Stimulated activated CD4-positive, alpha-beta T cell treated with anti-CD3 and anti-CD28 coated beads, Interleukin-1b, Interleukin-23, amount 100 ng/mL, for 4 hours (primary cell): ENCODE data around the gene ZNF182.
"Not testable (repeated sequence)": the region's sequence is repeated elsewhere in the genome, so short reads cannot be mapped to it uniquely, and the experiment has no call there.

Source experiments
- DNase-seq, 2 donors: peaks; one replicate each; pipeline ENCODE4 v3.0.0-alpha.2; 2020; ENCODE audit warnings: low read depth in 2 of 2

ZNF182 gene

DNA sequence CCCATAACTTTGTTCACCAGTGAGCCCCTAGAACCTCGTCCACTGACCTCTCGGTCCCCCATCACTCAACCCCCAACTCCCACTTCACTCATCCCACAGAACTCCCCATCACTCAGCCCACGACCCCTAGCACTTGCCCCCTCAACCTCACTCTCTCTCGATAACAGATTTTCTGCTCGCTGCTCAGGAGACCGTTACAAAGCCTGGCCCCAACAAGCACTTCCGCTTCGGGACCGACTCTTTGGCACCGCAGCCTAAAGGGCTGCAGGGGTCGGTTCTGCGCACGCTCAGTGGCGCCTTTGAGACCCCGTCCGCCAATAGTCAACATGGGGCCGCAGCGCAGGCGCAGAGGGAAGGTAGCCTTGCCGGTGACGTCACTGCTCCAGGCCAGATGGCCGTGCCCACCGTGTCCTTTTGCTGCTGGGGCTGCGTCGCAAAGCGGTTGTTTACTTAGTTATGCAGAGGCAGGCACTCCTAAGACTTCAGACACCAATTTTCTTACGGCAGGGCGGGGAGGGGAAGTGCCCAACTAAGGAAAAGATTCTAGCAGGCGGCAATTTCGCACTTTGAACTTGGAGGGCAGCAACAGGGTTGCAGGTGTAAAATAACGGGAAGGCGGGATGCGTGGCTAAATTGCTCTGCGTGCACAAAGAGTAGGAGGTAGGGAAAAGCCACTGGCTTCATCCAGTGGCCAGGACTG lies at the start of gene ZNF182:
Gene ZNF182, minus strand, starts transcription at position 232 of the 700 bp plus-strand sequence. CDS start 1,380 bp downstream, outside the sequence.
- DNase-seq = peak; percentile 81 to 87

DNA sequence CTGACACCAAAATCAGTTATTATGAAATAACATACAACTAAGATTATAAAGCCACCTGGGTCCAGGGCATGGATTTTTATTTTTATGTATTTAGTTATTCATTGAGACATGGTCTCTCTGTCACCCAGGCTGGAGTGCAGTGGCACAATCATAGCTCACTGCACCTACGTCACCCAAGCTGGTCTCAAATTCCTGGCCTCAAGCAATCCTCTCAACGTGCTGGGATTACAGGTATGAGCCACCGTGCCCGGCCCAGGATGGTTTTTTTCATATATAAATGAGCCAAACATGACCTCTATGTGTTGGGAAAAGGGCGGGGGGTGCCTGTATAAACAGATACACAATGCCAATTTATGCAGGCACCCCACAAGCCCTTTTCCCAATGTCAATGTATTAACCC lies 43.1 kb upstream of the ZNF182 start:
- DNase-seq = no peak

DNA sequence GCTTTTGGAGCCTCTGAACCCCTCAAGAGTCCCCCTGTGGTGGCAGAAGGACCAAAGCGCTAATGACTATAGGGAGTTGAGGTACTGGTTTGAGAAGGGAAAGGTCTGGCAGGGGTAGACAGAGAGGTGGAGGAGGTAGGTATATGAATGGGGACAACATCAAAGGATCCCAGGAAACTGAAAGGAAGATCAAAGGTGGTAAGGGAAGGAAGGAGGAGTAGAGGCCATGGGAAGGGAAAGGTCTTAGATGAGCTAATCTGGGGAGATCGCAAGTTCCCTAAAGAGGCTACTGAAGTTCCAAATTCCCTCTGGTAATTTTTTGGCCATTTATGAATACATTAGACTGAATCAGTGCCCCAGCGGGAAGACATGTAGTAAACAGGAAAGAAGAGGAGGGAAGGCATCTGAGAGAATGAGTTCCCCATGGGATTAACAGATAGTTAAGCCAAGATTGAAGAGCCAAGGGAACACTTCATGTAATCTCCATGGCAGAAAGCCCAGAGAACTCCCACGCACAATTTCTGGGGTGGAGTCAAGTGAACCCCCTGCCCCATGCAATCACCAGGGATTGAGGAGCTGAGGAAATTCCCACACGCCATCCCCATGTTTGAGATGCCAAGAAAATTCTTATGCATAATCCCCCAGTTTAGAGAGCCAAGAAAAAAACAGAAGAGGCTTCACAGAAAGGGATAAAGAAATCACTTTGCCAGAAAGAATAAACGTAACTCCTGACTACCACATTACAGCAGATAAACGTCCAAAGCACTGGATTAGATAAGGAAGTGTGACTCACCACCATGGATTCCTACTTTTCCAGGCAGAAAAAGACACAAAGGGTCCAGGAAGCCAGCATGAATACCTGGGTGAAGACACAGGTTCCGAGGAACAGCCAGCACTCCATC lies 41.9 kb upstream of the ZNF182 start:
- DNase-seq = no peak

DNA sequence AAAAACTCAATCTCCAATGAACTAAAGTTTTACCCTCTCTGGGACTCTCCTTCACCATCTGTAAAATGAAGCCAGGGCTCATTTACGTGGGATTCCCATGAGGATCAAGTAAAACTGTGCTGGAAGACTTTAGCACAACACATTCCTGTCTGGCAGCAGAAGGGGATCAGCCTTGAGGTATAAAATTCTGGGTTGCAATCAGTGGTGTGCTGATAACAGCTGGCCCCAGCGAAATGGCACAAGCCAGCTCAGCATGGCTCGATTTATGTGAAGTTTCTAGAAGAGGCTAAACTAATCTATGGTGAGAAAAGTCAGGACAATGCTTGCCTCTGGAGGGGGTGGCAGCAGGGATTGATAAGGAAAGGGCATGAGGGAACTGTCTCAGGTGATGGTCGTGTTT lies 39.3 kb upstream of the ZNF182 start:
- no peak for DNase-seq

DNA sequence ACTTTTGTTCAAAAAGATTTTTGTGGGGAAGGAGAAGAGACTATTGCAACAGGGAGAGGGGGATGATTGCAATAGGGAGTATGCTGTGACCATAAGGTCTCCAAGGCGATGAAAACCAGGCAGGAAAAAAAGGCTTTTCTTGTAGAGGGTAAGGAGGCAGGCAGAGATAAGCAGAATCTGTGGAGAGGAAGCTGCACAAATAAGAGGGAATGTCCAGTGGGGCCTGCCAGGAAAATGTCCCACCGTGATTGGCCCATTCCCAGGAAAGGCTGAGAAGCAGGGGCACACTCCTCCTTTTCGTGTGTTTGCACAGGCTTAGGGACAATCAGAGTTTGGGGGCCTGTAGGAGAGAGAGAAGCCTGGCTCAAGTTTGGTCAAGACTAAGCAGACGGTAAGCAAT lies 32.1 kb upstream of the ZNF182 start:
- no peak for DNase-seq

DNA sequence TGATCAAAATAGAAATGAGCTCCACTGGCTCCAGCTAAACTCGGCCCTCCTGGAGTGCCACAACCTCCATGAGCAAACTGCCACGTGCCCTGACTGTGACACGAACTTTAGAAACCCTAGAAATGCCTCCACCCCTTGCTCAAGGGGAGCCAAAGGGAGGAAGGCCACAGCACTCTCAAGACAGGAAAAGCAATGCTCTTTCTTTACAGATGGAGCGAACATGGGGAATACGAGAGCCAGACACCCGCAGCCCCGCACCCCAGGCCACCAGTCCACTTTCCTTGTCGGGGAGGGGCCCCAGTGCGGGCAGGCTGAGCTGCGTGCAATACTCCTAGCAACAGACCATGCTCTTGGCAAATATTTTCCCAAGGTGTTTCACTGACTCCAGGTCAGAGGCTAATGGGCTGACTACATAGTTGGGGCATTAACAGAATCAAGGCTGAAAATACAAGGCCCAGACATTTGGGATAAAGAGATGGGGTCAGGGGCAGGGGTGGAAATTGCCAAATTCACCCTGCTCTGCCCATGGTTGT lies 26.9 kb upstream of the ZNF182 start:
- not testable (repeated sequence) for DNase-seq

GRCh38 chrX:48030237-48030636 lies 26.4 kb upstream of the ZNF182 start:
- no peak for DNase-seq

DNA sequence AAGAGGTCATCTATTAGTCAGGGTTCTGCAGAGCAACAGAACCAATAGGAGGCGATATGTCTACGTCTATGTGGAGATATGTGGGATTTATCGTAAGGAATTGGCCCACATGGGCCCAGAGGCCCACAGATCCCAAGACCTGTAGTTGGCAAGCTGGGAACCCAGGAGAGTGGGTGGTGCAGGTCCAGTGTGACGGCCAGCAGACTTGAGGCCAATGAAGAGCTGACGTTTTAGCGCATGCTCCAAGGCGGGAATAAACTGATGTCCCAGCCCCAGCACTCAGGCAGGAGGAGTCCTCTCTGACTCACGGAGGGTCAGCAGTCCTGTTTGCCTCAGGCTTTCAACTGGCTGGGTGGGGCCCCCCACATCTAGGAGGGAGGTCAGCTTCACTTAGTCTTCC lies 24.3 kb upstream of the ZNF182 start:
- no peak for DNase-seq

DNA sequence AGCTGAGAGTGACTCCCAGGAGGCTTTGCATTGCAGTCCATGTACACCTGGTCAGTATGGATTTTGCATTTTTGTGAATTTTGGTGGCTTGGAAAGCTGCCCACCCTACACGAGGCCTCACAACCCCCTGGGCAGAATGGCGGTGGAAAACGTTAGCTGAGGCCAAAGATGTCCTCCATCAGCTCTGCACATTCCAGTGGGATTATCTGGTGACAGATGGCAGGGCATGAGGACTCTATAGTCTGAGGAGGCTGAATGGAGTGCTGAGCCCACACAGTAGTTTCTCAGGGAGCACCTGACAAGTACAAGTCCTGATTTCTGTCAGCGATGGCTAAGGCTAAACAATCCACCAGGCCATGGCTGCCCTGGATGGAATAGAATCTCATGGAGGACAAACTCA lies 23.8 kb upstream of the ZNF182 start:
- not testable (repeated sequence) for DNase-seq

- DNase-seq = peak in 1 of 2 donors; percentile 42
Measured at GRCh38 chrX:48025561-48025960, 21.8 kb upstream of the ZNF182 start.

DNA sequence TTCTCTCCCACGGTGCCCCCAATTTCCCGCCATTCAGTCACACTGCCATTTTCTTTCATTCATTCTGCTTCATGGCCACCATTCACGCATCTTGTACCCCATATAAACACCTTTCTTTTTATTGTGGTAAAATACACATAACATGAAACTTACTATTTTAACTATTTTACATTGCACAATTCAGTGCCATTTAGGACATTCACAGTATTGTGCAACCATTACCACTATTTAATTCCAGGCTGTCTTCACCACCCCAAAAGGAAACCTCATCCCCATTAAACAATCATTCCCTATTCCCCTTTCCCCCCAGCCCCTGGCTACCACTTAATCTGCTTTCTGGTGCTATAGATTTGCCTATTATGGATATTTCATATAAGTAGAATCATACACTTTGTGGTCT lies 18.9 kb upstream of the ZNF182 start:
- DNase-seq = no peak

DNA sequence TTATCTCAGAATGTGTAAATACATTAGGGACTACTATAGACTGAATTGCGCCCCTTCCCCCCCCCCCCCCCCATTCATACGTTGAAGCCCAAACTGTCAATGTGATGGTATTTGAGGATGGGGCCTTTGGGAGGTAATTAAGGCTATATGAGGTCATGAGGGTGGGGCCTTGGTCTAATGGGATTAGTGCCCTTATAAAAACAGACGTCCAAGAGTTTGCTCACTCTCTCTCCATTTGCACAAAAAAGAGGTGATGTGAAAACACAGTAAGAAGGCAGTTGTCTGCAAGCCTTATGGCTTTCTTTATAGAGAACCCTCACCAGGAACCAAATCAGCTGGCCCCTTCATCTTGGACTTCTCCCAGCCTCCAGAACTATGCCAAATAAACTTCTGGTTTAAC lies 18.3 kb upstream of the ZNF182 start:
- no peak for DNase-seq

DNA sequence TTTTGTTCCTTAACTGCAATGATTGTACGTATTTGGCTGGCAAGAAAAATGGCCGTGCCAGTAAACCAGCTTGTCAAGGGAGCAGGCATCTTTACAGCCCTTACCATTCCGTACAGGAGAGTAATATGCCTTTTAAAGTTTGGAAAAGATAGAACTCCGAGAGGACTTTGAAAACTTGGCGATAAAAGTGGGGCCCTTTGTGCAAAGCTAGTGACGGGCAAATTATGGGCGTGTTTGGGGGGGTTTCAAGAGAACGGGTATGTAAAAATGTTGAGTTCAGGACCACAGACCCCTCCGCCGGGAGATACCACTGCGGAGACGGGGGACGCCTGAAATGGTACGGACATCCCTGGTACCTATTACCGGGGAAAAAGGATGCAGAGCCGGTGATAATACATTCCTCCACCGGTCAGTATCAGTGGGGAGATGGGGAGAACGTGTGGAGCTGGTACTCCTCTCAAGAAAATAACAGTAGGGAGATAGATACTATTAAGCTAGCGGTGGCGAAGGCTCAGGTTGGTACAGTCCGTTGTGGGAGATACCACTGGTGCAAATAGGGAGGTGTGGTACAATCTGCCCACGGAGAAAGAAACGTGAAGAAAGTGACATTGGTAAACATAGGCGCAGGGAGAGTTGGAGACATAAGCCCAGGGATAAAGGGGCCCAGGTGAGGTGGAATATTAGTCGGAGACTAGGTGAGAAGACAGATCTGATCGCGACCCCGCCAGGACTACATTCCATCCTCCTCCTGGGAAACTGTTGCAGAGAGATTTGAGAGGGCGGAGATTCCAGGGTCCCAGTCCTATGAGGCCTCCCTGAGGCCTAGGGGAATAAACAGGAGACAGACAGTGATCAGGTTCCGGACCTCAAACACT lies 17.5 kb upstream of the ZNF182 start:
- peak; percentile 62 to 70 for DNase-seq

DNA sequence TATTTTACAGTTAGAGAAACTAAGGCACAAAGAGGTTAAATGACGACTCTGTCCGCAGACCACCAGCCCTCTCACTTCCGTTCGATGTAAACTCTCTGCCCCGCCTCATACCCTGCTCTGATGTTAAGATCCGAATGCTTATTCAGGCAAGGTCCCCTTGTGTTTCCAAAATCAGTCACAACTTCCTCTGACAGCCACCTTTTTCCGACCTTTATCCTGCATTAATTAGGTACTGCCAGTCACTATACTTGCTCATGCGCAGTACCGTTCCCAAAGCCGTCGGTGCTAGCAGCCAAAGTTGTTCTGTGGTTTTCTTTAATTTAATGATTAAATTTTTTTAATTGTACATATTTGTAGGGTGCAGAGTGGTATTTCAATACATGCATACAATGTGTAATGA lies 16.7 kb upstream of the ZNF182 start:
- DNase-seq = not testable (repeated sequence)

DNA sequence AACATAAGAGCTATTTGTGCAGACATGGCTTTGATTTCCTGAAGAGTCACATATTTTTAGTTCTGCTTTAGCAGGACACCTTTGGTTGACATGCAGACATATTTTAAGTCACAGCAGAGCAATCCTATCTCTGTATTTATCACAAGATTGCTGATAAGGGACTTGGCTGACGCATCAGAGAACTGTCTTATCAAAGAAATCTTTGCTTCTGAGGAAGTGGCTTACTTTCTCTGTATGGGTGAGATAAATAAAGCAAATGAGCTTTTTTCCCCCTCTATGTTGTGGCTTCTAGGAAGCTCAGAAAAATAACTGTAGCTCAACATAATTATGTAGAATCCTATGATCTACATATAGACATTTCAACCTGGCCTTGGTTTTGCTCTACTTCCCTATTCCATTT lies 16.1 kb upstream of the ZNF182 start:
- not testable (repeated sequence) for DNase-seq

- DNase-seq = not testable (repeated sequence)
Measured at GRCh38 chrX:48016583-48017310, 13.0 kb upstream of the ZNF182 start.

DNA sequence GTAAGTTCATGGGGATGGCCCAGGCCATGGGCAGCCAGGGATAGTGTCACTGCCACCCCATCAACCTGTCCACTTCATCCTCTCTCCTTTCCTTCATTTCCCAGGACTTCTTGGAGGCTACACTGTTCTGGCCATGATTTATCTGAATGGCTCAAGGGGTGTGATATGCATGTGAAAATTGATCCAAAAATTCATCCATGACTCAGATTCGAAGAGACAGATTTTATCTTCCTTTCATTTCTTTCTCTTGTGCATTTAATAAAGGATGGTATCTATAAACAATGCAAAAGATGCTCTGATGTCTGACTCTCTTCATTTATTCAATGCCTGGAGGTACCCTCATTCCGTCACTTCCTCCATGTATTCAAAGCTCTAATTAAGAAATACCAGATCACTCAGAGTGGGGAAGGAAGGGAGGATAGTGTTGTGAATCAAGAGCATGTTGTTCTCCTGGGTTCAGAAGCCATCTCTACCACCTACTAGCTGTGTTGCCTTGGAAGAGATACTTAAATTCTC lies 5.7 kb upstream of the ZNF182 start:
- DNase-seq = not testable (repeated sequence)

GRCh38 chrX:48006688-48007087 lies 2.9 kb upstream of the ZNF182 start, which contains the start of gene SPACA5:
SPACA5 (plus strand) TSS chrX:48006988; CDS start chrX:48007803, 815 bp downstream.
- DNase-seq = not testable (repeated sequence)

DNA sequence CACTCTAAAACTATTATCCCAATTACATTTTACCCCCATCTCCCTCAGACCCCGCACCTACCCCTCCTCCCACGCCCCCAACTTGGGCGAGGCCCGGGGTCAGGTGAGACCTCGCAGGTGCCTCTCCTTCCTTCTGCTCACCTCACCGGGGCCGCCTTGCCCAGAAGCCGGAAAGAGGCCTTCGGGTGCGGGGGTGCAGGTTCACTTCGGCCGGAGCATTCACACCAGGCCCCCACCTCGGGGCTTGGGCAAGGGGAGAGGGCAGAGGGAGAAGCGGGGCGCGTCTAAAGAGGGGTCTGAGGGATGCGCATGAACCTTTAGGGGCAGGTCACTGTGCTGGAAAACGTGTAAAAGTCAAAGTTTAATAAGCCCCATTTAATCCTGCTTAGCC lies 427 bp downstream of the ZNF182 start:
- DNase-seq = no peak

DNA sequence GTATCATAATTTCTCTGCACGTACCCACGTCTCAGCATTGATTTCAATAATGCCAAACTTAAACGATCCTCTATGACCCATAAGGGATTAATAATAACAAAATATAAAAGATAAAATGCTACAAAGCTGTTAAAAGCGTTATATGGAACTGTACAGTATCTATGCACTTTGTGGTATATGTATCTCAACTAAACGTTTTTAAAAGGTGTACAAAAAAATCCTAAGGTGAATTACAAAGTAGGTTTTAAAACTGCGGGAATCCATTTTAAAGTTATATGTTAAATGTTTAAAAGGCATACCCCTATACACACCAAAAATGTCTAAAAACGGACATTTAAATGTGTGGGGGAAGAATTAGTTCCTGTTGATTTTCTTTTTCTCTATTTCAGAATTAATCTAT lies 860 bp downstream of the ZNF182 start:
- DNase-seq = no peak

DNA sequence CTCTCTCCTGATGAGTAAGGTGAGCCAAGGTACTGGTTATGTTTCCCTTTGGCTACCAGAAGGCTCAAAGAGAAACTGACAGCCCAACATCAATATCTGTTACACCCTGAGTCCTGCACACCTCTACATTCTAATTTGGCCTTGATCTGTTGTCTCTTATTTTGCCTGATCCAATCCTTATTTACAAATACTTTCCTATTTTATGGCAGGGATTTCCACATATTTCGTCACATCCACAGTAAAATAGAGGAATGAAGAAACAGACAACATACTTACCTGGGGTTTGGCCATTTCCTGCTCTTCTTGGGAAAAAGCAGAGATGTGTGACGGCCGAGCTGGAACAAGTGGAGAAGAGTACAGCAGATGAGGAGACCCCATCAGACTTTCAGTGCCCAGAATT lies 1.5 kb downstream of the ZNF182 start:
- DNase-seq = no peak
